ENCODE results near the gene FAXDC2. TPM values are rescaled to one million over a fixed set of nuclear protein-coding genes. Genes with fewer than 3 reads are reported as not detected.

Gene FAXDC2
- total RNA-seq, 1 donor from 2014 or later: 7.3 TPM

DNA sequence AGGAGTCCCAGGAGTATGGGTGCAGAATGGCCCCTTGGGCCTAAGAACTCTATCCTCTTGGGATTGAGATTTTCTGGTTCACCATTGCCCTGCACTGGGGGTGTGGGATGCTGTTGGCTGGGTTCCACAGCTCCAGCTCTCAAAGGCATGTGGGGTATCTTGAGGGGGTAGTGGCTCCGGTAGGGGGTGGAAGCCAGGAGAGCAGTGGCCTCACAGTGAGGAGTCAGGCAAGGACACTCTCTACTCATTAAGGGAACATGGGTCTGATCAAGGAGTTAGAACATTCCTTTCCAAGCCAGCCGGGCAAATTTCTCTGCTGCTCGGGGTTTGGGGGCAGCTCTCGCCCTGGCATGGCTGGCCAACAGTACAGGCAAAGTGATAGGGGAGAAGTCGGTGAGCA lies 62.2 kb downstream of the FAXDC2 start:
- peaks cover under 1% of the 10 kb centered on the region for H3F3A ChIP-seq (ENCODE audit: low read depth)
- H3K4me2 ChIP-seq: no peak overlapping the region
- no peak for TF ChIP-seq EZH2phosphoT487 (IDR thresholded peaks at IDR 0.05)
- no peak for TF ChIP-seq EZH2 (IDR thresholded peaks at IDR 0.05)
- TF ChIP-seq, protein P1, sequence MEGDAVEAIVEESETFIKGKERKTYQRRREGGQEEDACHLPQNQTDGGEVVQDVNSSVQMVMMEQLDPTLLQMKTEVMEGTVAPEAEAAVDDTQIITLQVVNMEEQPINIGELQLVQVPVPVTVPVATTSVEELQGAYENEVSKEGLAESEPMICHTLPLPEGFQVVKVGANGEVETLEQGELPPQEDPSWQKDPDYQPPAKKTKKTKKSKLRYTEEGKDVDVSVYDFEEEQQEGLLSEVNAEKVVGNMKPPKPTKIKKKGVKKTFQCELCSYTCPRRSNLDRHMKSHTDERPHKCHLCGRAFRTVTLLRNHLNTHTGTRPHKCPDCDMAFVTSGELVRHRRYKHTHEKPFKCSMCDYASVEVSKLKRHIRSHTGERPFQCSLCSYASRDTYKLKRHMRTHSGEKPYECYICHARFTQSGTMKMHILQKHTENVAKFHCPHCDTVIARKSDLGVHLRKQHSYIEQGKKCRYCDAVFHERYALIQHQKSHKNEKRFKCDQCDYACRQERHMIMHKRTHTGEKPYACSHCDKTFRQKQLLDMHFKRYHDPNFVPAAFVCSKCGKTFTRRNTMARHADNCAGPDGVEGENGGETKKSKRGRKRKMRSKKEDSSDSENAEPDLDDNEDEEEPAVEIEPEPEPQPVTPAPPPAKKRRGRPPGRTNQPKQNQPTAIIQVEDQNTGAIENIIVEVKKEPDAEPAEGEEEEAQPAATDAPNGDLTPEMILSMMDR (IDR thresholded peaks at IDR 0.05): no peak
- H3K4me3 Mint-ChIP-seq: no peak overlapping the region
- H3K27ac ChIP-seq: no peak overlapping the region
- H3K27me3 ChIP-seq: no peaks in the 10 kb centered on the region
- H3K27me3 Mint-ChIP-seq (ENCODE audit: insufficient read depth, low read depth): peaks cover 2% of the 10 kb centered on the region
- H2AFZ ChIP-seq (replicated peaks): no peak overlapping the region
- no peaks in the 10 kb centered on the region for H3K9me3 ChIP-seq (ENCODE audit: low read depth)
- no peak for DNase-seq (ENCODE audit: low spot score)
- peaks cover 81% of the 10 kb centered on the region for H4K20me1 ChIP-seq (ENCODE audit: low read depth)
- peaks cover 25% of the 10 kb centered on the region for H3K4me1 Mint-ChIP-seq
- no peaks in the 10 kb centered on the region for H3K9me3 Mint-ChIP-seq
- peaks cover 18% of the 10 kb centered on the region for H3K36me3 Mint-ChIP-seq
- no peak overlapping the region for H3K9ac ChIP-seq
- no peaks in the 10 kb centered on the region for H3K36me3 ChIP-seq
- no peak overlapping the region for H3K4me3 ChIP-seq
- H3K79me2 ChIP-seq (ENCODE audit: low read depth): peaks cover 88% of the 10 kb centered on the region
- no peak overlapping the region for H3K27ac Mint-ChIP-seq
- H3K4me1 ChIP-seq: peaks cover 25% of the 10 kb centered on the region

DNA sequence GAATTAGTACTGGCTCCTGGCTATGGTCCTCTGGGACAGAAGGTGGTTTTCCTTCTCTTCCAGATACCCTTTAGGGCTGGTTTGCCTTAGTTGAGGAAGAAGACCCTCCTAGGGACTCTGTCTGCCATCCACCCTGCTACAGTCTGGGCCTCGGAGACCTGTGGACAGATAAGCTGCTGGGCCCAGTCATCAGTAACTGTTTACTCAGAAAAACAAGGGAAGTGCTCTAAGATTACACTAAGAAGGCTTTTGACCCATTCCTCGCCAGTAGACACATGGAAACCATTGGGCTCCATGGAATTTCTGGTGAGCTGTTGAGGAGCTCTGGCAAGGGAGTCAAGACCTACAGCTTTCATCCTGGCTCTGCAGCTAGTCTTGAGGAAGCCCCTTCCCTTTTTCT lies 64.0 kb downstream of the FAXDC2 start:
- no peak overlapping the region for H3K4me3 ChIP-seq
- Mint-ChIP-seq H3K27me3 (ENCODE audit: insufficient read depth, low read depth) (peaks cover 2% of the 10 kb centered on the region), H3K4me3 (no peak overlapping the region), H3K9me3 (no peaks in the 10 kb centered on the region), H3K4me1 (peaks cover 42% of the 10 kb centered on the region), H3K36me3 (peaks cover 12% of the 10 kb centered on the region), H3K27ac (peak overlapping the region; percentile 76)
- H3K9ac ChIP-seq: no peak overlapping the region
- H3K4me2 ChIP-seq: no peak overlapping the region
- no peak overlapping the region for H3K27ac ChIP-seq
- peaks cover 95% of the 10 kb centered on the region for H3K79me2 ChIP-seq (ENCODE audit: low read depth)
- H3K36me3 ChIP-seq: no peaks in the 10 kb centered on the region
- H3K4me1 ChIP-seq: peaks cover 41% of the 10 kb centered on the region
- H2AFZ ChIP-seq (replicated peaks): no peak overlapping the region
- no peaks in the 10 kb centered on the region for H3K27me3 ChIP-seq
- H4K20me1 ChIP-seq (ENCODE audit: low read depth): peaks cover 89% of the 10 kb centered on the region
- no peak for TF ChIP-seq EZH2phosphoT487 (IDR thresholded peaks at IDR 0.05)
- TF ChIP-seq, protein P1 (IDR thresholded peaks at IDR 0.05): no peak
- TF ChIP-seq EZH2 (IDR thresholded peaks at IDR 0.05): no peak
- no peaks in the 10 kb centered on the region for H3K9me3 ChIP-seq (ENCODE audit: low read depth)
- no peak for DNase-seq (ENCODE audit: low spot score)
- peaks cover 7% of the 10 kb centered on the region for H3F3A ChIP-seq (ENCODE audit: low read depth)

DNA sequence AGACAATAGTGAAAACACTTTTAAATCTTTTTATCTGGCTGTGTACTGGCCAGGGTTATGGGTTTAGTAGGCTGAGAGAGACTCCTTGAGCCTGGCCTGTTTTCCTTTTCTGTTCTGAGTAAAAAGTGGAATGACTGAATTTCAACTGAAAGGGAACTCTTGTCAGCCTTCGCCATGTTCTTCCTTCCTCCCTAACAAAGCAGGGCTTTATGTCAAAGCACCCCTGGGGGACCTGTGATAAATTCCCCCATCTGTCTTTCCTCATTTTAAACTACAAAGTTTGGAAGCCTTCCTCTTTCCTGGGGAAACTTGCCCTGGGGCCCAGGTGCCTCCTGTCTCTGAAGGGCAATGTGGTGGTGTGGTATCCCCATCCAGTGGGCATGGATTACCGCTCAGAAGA lies 65.5 kb downstream of the FAXDC2 start:
- no peak overlapping the region for H3K4me3 ChIP-seq
- no peaks in the 10 kb centered on the region for H3K27me3 ChIP-seq
- H3K36me3 ChIP-seq: no peaks in the 10 kb centered on the region
- peaks cover 93% of the 10 kb centered on the region for H4K20me1 ChIP-seq (ENCODE audit: low read depth)
- H3K36me3 Mint-ChIP-seq: peaks cover 10% of the 10 kb centered on the region
- H3K4me3 Mint-ChIP-seq: no peak overlapping the region
- H3K4me1 Mint-ChIP-seq: peaks cover 47% of the 10 kb centered on the region
- H2AFZ ChIP-seq (replicated peaks): no peak overlapping the region
- H3K27ac ChIP-seq: no peak overlapping the region
- no peak for DNase-seq (ENCODE audit: low spot score)
- peaks cover 7% of the 10 kb centered on the region for H3F3A ChIP-seq (ENCODE audit: low read depth)
- H3K27me3 Mint-ChIP-seq (ENCODE audit: insufficient read depth, low read depth): peaks cover 2% of the 10 kb centered on the region
- H3K9ac ChIP-seq: no peak overlapping the region
- H3K9me3 Mint-ChIP-seq: no peaks in the 10 kb centered on the region
- TF ChIP-seq EZH2 (IDR thresholded peaks at IDR 0.05) (no peak), EZH2phosphoT487 (IDR thresholded peaks at IDR 0.05) (no peak)
- TF ChIP-seq, protein P1 (IDR thresholded peaks at IDR 0.05): no peak
- no peaks in the 10 kb centered on the region for H3K9me3 ChIP-seq (ENCODE audit: low read depth)
- H3K4me2 ChIP-seq: peak overlapping the region; percentile 37
- H3K4me1 ChIP-seq: peaks cover 41% of the 10 kb centered on the region
- peak overlapping the region; percentile 64 for H3K27ac Mint-ChIP-seq
- H3K79me2 ChIP-seq (ENCODE audit: low read depth): peaks cover 100% of the 10 kb centered on the region

Measured in neural progenitor cell (in vitro differentiated cells).